Activated gamma-delta T cell treated with Interleukin-2 at 50 U/mL for 16 hours (primary cell): Measurements from ENCODE around the gene CETN1.

ENCODE experiments used
- DNase-seq: peaks from one replicate; pipeline ENCODE4 v3.0.0-alpha.2; 2020

Gene CETN1

DNA sequence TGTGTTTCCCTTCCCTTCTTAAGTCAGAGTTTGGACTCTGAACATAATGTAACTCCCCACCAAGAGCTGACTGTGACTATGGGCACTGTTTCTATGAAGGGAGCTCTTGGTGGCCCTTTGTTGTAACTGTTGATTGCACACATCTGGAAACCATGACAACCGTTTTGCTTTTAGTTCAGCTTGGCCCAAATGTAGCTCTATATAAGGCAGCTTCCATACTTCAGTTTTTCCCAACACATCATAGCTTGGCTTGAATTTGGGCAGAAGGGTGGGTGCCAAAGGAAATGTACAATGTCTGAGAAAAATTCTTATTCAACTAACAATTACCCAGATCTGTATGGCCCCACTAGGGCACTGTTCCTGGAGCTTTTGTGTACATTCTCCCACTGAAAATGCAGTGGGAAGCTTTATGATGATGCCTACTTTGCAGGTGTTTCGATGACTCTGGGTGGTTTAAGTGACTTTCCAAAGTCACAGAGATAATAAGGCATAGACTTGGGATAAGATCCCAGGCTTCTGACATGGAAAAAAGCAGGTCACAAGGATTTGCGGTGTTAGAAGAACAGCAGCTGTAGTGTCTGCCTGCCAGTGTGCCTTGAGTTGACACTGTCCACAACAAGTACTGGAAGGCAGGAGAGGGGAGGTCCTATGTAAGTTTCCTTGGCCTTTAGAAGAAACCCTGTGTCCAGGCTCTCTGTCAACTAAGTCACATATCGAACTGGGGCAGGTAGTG lies 2.4 kb upstream of the CETN1 start:
- DNase-seq, result no peak

DNA sequence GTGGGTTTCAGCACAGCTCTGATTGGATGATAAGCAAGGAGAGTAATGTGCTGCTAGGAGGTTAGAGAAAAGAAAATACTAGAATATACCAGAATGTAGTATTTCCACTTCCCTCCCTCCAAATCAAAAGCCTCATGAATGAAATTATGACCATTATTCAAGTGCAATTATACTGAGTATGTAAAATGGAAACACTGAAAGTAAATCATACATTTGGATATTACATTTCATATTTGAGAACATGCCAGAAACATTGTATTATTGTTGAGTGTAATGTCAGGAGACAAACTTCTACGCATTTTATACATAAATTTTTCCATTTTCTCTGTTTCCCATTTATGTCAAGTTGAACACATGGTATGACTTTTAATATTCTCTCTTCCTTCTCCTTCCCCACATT lies 942 bp upstream of the CETN1 start:
- no peak for DNase-seq

DNA sequence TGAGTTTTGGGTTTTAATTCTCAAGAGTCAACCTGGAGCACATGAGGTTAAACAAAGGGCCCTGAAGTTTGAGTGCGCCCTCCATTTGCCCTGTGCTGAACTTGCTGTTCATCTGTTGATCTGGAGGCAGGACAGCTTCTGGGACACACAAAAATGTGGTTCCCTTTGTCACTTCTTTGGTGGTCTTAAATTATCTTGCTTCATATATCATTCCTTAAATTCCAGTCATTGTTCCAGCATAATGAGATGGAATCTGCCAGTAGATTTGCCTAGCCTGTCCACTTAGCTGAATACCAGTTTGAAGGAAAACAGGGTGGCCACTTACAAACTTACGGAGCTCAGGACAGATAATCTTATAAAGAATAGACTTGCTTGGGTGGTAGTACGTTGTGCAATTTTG lies 916 bp downstream of the CETN1 start:
- no peak for DNase-seq

DNA sequence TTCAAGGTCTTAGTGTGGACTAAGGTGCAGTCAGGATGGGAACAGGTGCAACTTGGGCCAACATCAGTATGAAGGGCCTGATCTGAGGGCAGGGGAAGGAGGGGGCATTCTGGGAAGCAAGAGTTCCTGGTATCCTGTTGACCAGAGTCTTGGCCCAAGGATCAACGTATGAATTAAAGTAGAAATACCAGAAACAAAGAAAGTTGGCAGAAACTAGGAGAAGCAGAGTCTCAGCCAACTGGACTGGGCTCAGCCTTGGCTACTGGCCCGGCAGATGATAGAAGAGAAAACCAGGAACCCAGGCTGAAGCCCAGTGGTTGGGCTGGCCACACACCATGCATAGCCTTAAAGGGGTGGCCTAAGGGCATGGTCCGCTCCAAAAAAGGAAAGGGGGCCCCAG lies 2.3 kb downstream of the CETN1 start:
- DNase-seq, result no peak

DNA sequence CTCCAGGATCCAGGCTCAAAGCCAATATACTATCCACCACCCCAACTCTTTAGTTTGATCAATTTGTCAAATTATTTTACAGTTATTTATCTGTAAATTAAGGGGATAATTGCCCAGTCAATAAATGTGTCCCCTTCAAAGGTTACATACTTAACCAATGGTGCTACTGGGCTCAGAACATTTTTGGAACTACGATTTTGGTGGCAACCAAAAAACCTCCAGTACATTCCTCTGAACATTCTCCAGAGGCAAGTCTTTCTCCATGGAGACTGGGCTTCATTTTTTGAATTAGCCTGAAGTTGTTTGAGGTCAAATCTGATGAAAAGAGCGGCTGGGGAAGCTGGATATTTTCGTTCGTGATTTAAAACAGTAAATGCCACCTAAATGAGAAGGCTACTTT lies 14.9 kb downstream of the CETN1 start:
- DNase-seq, result no peak

DNA sequence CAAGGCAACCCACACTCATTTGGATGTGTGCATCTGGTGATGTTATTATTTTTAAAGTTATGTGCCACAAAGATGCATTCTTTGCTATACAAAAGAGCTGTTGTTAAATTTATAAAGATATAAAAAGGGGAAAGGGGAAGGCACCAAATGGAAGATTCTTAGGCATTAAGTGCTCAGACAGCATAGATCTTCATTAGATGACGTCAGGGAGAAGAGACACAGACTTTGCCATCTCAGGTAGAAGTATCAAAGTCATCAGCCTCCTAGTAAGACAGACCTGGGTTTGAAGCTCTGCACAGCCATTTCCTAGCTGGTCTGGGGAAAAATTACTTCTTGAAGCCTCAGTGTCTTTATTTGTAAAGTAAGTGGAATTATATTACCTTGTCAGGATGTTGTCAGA lies 15.4 kb downstream of the CETN1 start:
- no peak for DNase-seq

DNA sequence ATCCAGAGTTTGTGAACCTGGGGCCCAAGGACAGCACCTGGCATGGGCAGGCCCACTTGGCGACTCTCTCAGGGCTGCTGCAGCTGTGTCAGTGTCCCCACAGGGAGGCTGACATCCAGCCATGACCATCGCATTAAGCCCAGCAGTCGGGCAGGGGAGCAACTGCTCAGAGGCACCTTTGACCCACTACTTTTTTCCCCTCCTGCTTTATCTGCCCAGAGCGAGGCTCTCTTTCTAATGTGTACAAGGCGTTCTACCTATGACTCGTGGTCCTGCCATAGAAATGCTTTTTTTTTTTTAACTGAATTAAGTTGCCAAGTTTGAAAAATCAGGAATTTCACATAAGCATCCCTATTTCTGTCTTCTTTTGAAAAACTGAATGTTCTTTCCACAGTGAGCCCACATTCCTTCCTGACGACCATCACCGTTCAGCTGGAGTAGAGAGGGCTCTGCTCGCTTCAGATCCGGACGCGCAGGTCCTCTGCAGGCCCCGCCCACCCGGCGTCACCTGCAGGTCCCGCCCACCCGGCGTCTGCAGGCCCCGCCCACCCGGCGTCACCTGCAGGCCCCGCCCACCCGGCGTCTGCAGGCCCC lies 16.2 kb downstream of the CETN1 start:
- DNase-seq, result peak; percentile 45

DNA sequence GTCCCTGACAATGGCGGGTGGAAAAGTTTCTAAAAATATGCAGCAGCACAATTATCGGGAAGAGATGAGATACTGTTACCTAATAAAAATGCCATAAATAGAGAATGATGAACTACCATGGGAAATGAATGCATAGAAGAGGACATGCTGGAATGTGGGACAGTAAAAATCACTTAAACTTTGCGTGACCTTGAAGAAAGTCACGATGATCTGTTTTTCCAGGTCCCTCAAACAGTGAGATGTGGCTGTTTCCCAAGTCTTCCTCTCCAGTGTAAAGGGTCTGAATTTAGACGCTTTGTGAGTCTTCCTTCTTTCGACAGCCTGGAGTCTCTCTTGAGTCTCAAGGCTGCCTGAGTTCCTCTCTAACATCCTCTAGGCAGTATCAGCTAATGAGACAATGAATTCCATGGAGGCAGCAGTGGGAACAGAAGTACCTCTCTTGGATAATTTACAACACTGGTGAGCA lies 18.0 kb downstream of the CETN1 start:
- DNase-seq, result no peak

DNA sequence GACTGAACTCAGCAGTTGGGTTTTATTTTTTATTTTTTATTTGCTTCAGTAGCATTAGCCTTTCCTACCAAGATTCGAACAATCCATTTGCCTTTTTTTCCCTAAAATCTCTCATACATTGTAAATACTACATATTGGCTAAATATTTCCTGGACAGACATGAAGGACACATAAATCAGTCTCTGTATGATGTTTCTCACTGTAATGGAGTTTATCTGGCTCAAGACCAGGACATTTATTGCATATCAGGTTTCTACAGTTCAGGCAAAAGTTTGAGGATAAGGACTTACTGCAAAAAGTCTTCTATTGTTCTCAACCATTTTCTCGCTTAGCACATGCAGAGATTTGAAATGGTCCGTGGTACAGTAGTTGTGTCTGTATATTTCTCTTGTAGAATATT lies 19.9 kb downstream of the CETN1 start:
- no peak for DNase-seq

DNA sequence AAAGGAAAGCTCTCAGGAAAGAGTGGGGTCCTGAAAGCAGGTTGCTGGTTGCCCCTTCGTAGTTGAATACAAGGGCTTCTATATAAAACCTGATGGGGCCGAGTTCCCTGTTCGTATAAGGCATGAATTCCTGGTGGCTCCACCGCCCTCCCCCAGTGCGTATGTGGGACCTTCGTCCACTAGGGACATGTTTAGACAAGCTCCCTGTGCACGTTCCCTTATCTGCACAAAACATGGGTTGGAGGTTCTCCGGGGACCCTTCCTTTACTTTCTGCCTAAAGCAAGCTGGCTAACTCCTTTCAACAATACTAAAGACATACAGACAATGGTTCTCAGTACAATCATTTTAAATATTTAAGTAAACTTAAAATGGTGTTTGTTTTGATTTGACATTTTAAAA lies 24.6 kb downstream of the CETN1 start:
- DNase-seq, result no peak

DNA sequence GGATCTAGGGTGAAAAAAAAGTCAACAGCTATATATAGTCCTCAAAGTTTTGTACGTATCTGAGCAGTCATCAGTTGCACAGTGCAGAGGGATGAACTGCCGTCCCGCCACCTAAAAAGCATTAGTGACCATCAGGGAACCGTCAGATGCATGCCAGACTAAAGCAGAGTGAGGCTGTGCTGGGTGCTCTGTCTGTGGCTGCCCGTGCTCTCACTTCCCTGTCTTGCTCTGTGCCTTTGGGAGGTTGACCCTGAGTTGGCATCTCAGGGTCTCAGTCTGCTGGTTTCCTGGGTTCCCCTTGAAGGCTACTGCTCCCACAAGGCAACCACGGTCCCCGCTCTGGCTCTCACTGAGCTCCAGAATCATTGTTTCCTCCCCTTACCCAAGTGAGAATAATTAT lies 27.8 kb downstream of the CETN1 start:
- no peak for DNase-seq

DNA sequence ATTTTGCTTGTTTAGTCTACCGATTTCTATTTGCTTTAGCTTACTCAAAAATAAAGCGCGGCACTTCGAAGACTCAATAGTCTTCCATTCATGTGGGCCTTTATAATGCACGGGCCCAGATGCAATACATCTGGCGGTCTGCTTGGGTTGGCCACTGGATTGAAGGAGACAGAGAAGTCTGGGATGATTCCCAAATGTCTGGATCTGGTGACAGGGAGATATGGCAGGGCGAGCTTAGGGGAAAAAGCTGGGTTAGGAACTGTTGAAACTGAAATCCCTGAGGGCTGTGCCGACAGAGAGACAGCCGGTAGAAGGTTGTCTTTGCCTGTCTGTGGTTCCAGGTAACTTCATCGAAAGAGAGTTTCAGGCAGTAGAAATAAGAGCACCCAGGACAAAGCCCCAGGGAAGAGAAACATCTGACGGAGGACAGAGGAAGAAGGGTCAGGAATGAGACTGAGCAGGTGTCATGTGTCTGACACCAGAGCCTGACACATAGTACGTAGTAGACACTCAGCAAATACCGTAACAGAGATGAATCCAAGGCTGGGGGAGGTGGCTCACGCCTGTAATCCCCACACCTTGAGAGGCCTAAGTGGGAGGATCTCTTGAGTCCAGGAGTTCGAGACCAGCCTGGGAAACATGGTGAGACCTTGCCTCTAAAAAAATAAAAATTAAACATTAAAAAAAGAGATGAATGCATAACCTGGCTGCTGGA lies 30.2 kb downstream of the CETN1 start:
- no peak for DNase-seq

DNA sequence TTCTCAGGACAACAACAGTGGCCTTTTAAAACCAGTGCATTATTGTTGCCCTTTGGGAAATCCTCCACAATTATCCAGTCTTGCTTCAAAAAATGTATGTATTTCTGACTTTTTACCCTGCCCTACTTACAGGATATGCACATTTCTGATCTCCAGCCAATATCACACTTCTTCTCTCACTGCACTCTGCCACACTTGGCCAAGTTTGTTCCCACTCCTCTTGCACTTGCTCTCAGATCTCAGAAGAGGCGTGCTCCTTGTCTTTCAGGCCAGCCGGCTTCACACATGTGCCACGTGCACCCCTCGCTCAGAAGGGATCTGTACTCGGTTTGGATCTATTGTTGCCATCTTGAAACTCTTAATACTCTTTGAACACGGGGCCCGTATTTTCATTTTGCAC lies 32.0 kb downstream of the CETN1 start:
- DNase-seq, result no peak

DNA sequence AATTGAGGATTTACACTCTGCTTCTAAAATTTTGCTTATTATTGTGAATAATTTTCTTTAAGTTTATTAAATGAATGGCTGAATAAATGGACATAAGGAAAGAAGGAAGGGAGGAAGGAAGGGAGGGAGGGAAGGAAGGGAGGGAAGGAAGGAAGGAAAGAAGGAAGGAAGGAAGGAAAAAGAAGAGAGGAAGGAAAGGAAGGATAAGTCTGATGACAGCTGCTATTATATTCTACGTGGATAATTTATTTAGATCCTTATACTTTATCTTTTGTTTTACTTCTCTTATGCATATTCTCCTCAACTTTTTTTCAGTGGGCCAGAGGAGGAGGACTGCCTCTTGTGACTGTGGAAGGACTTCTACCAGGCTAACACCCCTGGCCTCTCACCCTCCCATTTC lies 34.0 kb downstream of the CETN1 start:
- no peak for DNase-seq

DNA sequence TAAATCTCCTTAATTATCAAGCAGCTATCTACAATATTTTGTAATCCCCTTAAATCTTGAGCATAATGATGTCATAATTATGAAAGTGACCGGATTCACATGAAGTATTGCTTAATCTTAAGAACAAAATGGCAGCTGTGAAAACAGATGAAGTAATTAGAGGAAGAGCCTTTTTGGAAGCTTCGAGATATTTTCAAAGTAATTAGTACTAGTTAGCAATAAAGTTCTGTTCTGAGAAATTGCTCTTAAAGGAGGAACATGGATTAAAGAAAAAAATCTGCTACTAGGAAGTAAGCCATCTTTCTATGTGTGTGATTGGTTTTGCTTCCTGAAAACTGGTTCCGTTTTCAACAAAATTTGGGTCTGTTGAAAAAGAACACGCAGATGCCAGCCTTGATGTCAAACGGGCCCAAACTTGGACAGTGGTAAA lies 34.9 kb downstream of the CETN1 start:
- DNase-seq, result no peak

DNA sequence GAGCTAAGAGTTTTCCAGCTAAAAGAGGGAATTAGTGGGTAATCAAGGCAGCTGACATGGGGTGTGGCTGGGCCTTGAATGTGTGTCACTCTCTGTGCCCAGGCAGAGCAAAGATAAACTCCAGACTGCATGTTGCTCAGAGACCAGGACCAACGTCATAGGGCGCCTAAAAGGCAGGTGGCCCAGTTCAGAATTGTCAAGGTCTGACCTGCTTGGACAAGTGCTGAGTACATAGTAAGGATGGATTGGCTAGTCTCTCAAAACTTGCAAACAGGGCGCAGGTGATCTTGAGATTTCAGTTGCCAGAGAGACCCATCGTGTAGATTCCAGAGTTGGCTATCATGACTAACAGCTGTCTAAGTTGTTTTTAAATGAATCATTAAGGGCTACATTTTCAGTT lies 35.6 kb downstream of the CETN1 start:
- DNase-seq, result no peak

DNA sequence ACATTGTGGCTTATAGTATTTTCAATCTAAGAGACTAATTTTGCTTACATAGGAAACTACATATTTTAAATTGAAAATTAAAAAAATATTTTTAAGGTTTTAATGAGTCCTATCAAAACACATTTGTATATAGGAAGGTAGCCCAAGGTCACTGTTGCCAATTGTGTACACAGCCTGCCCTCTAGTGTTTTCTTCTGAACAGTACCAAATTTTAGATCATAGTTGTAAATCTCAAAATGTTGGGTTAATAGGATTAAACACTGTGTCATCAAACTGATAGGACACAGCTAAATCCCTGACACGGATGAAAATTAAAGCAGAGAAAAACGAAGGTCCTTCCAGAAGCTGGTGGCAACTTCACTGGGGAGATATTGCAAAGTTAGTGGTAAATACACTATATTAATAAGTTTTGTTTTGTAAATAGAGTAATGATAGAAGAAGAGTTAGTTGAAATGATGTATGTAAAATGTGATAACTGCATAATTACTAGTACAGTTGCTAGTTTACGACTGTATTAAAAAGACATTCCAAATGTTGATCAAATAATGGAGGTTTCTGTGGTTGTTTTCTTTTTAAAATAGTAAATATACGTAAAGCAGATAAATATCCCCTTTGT lies 36.3 kb downstream of the CETN1 start:
- DNase-seq, result no peak

DNA sequence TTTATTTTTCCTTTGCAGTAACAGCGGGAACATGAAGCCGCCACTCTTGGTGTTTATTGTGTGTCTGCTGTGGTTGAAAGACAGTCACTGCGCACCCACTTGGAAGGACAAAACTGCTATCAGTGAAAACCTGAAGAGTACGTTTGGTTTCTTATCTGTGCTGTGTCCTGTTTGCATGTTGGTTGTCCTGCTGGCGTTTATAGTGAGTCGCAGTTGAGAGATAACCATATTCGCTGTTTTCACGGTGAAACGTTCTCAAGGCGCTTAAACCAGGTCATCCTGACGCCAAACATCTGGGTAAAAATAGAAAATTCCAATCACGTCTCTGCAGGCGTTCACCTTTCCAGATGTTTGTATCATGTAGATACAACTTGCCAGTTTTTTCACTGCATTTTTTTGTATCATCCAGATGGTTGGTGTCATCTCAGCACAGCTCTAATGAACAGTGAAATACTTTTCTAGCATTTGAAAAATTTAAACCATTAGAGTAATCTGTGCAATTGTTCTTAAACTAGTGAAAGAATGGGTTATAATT lies 37.9 kb downstream of the CETN1 start:
- DNase-seq, result no peak

DNA sequence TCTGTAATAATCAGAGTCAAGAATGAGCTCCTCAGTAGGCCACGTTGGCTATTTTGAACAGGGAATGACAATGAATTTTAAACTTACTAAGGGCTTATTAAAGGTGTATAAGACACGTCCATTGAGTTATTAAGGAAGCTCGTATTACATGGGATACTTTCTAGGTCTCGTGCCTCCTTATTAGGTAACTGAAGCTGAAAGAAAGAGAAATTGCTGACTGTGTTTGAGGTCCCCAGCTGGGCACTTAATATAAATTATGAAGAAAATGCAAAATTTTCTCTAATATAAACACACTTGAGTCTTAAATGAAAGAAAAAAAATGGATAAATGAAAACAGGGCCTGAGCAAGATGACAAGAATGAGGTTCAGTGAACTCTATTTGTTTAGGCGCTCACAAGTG lies 38.4 kb downstream of the CETN1 start:
- DNase-seq, result no peak

DNA sequence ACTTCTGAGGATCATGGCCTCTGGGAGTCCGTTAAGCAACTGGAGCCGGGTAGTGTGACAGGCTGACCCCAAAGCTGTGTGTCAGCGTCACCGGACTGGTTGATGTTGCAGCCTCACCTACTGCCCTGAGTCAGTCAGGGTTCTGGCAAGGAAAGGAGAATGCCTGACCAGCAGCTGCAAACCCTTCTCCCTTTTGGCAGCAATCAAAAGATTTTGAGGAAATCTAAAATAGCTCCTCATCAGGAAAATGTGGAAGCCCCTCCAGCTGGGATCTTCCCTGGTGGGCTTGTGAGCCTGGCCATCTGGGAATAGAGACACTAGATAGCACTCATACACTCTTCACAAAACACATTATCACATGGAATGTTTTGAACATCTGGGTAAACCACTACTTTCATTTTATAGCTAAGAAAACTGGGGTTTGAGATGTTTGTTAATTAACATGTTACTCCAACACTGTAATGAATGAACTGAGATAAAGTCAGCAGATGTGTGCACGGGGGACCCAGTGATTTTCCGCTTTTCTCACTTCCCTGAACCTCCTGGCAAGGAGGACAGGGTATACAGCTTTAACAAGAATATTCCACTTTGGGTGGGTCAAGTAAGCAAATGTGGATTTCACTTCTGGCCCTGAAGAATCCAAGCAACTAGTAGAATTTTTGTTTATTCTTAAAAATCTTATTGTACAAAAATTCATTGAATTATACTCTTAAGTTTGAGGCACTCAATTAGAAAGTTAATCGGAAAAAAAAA lies 41.3 kb downstream of the CETN1 start:
- DNase-seq, result no peak

DNA sequence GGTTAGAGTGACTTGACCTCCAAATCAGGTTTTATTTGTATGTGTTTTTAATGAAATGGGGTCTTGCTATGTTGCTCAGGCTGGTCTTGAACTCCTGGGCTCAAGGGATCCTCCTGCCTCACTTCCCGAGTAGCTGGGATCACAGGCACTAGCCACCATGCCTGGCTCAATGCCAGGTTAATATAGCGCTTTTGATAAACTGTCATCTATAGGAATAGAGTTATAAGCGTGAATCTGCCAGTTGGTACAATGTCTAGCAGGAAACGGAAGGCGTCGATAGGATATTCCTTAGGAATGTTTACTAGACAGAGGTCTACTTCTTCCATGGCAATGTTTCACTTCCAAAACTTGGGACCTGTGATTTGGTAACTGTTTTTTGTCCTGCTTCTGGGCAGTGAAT lies 42.1 kb downstream of the CETN1 start:
- DNase-seq, result no peak

DNA sequence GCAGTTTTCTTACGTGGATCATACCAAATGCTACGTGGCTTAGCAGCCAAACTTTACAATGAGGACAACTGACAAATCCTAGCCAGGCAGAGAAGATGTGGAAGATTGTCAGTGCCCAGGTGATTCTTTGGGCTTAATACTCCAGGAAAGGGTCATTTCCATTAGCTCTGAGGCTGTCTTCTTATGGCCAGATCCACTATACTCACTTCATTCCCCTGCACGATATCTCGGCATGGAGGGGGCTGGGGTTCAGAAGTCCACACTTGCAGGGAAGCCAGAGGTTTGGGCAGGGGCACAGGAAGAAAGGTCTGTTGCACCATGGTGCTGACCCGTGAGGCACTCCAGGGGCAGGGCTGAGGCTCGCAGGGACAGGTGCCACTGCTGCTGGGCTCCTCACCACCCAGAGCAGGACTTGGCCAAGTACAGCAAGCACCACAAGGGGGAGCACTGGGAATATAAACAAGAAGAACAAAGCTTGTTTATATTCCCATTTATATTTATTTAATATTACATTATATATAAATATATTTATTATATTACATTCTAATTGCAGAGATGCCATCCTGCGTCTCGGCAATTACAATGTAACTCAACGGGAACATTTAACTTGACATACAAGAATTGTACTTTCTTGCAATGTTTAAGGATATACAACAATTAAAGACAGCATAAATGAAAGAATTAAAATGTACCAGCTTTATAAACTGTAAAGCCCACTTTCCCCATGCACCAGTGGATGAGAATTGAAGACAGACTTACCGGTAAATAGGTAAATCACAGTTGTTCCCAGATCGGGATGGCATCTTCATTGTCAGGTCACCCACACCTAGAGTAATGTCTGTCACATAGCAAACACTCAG lies 43.8 kb downstream of the CETN1 start:
- DNase-seq, result peak; percentile 42
